Heart left ventricle (tissue), 16 donors: ENCODE results near the gene DEK. TPM values are rescaled to one million over a fixed set of nuclear protein-coding genes. Genes with fewer than 3 reads are reported as not detected.

ENCODE experiments used
- ATAC-seq, 4 donors: fragments of 200-7000 bp; cut with Tn5 transposase; one replicate each; pipeline ENCODE4 v1.9.1; 2020 to 2022; ENCODE audit warnings: moderate library complexity in 4 of 4, mild to moderate bottlenecking in 3 of 4, moderate number of reproducible peaks in 1 of 4
- DNase-seq, 5 donors: peaks; one replicate each; pipeline ENCODE4 v3.0.0-alpha.2; 2020
- H3K27ac ChIP-seq, 12 donors: fragments of 200-600 bp; sonication (generic) in 4 of 12; one replicate each; pipeline versions ENCODE4 v1.5.0 to v1.8.0; 2016 to 2022; ENCODE audit warnings: mild to moderate bottlenecking in 2 of 12
- H3K27me3 ChIP-seq, 9 donors: fragments of 200-600 bp; sonication (generic) in 2 of 9; one replicate each; pipeline versions ENCODE4 v1.5.1 to v1.8.0; 2016 to 2022; ENCODE audit warnings: mild to moderate bottlenecking in 3 of 9
- H3K36me3 ChIP-seq, 9 donors: fragments of 200-600 bp; sonication (generic) in 2 of 9; one replicate each; pipeline versions ENCODE4 v1.5.0 to v1.8.0; 2018 to 2022; ENCODE audit warnings: mild to moderate bottlenecking in 2 of 9
- H3K4me1 ChIP-seq, 12 donors: fragments of 200-600 bp; sonication (generic) in 4 of 12; one replicate each; pipeline versions ENCODE4 v1.5.0 to v1.8.0; 2016 to 2022; ENCODE audit warnings: mild to moderate bottlenecking in 3 of 12
- H3K4me3 ChIP-seq, 12 donors: fragments of 200-600 bp; sonication (generic) in 4 of 12; one replicate each; pipeline versions ENCODE4 v1.5.0 to v1.8.0; 2017 to 2022; ENCODE audit warnings: mild to moderate bottlenecking in 9 of 12, moderate library complexity in 4 of 12
- H3K9me3 ChIP-seq, 12 donors: fragments of 200-600 bp; sonication (generic) in 4 of 12; one replicate each; pipeline versions ENCODE4 v1.5.0 to v1.8.0; 2016 to 2022; ENCODE audit warnings: mild to moderate bottlenecking in 1 of 12
- POLR2A ChIP-seq, 2 donors: fragments of 450-650 bp; IDR thresholded peaks; one replicate each; pipeline ENCODE4 v1.6.1; 2017; ENCODE audit warnings: antibody characterized with exemption in 2 of 2, mild to moderate bottlenecking in 2 of 2, moderate library complexity in 2 of 2
- WGBS, 4 donors: extraction: QIAGEN DNeasy Blood & Tissue Kit in 2 of 4; methylation state at CpG; one replicate each; pipeline versions ENCODE4 v1.1.5 to v1.1.7; 2013 to 2018; 5-methylcytosine and 5-hydroxymethylcytosine counted together
- intact Hi-C, 10 donors: fragments of 100-400 bp; cut with DNase I; formaldehyde crosslinking; loops; one replicate each; pipeline versions ENCODE4 v1.11.1 to v1.14.2; 2022
- polyA plus RNA-seq, 2 donors: library from polyadenylated mRNA; stranded (reverse); fragments of 200-250 nt; gene quantifications; one replicate each; pipeline ENCODE4 v1.2.3, GENCODE V29; 2013
- total RNA-seq, 9 donors: library from RNA; depleted of rRNA in 2 of 9; stranded (reverse); fragments of >200 nt in 2 of 9; fragmentation: NEBNext Ultra II Directional in 3 of 9; extraction: Animal tissue kit (Norgen Biotek cat#: 25700) in 3 of 9; gene quantifications; one replicate each; pipeline versions ENCODE4 v1.1.0 to v1.2.4, GENCODE V29; 2016 to 2023
- TF ChIP-seq, protein P1 (sequence below), 12 donors: fragments of 200-600 bp; sonication (generic) in 4 of 12; IDR thresholded peaks; one replicate each; pipeline versions ENCODE4 v1.5.0 to v1.8.0; 2018 to 2022; ENCODE audit warnings: antibody characterized with exemption in 12 of 12, mild to moderate bottlenecking in 5 of 12
- donor health status: ischemic (EF 13 %, LVEDD 7.1; RV severe dilation, severe dysfunction).
- donor health status: healthy with polysubstance abuse.
- donor health status: DM: no; HTN: yes; CAD: no.
- donor health status: DM: no; HTN: no; CAD: no.
- donor health status: ischemic (EF 25% LVEDD 6.9; RV normal size, moderate dysfunction).
- donor health status: ischemic (EF 25% LVEDD 5.7; RV mildly dilated, moderate dysfunction).
- donor health status: healthy.
- donor health status: DM: yes; HTN: yes; CAD: no.
- donor health status: ischemic (EF 35%, LVEDD 5.7; RV mildly dilated, moderate dysfunction).
- donor health status: nonischemic (EF 11% LVEDD 7.7; RV severe dilation, severe dysfunction).
- donor health status: DM: yes; HTN: yes; CAD: no.
- donor health status: PGD.
- donor health status: ischemic (EF 29% LVEDD 5.4; RV normal size, mild dysfunction).
- donor health status: nonischemic (EF 23%, LVEDD 6.1; RV moderate dilation, normal function).

DEK gene
- total and polyA plus RNA-seq, 11 donors, result 20.9 to 83.0 (median 54.3) TPM

GRCh38 chr6:18260448-18261106, 3.8 kb downstream of the DEK start:
- peak overlapping the region in 2 of 12 donors; percentile 36 to 76 for H3K27ac ChIP-seq
- WGBS, 4 donors, result 58 to 64% (median 60%) methylated on average over 4 of the region's 4 CpGs
- DNase-seq (no peak), ATAC-seq (no peak)
- intact Hi-C loops, result loop anchor here in 3 of 10 donors (5.0 kb wide), 2 partner anchors 108 to 242 kb away; no protein-coding TSS in a partner anchor
- TF ChIP-seq, protein P1, sequence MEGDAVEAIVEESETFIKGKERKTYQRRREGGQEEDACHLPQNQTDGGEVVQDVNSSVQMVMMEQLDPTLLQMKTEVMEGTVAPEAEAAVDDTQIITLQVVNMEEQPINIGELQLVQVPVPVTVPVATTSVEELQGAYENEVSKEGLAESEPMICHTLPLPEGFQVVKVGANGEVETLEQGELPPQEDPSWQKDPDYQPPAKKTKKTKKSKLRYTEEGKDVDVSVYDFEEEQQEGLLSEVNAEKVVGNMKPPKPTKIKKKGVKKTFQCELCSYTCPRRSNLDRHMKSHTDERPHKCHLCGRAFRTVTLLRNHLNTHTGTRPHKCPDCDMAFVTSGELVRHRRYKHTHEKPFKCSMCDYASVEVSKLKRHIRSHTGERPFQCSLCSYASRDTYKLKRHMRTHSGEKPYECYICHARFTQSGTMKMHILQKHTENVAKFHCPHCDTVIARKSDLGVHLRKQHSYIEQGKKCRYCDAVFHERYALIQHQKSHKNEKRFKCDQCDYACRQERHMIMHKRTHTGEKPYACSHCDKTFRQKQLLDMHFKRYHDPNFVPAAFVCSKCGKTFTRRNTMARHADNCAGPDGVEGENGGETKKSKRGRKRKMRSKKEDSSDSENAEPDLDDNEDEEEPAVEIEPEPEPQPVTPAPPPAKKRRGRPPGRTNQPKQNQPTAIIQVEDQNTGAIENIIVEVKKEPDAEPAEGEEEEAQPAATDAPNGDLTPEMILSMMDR (IDR thresholded peaks at IDR 0.05), result no peak
- TF ChIP-seq POLR2A (IDR thresholded peaks at IDR 0.05), result no peak
- H3K9me3 ChIP-seq, result no peaks in the 10 kb centered on the region
- peaks cover 0 to 47% (median 32%) of the 10 kb centered on the region in 12 donors for H3K4me1 ChIP-seq
- H3K36me3 ChIP-seq, result peaks cover 0 to 41% (median 25%) of the 10 kb centered on the region in 9 donors
- peak overlapping the region in 1 of 12 donors; percentile 16 for H3K4me3 ChIP-seq
- H3K27me3 ChIP-seq, result no peaks in the 10 kb centered on the region

GRCh38 chr6:18259675-18260447, 4.5 kb downstream of the DEK start:
- Histone ChIP-seq H3K9me3 (no peaks in the 10 kb centered on the region), H3K4me3 (peak overlapping the region in 1 of 12 donors; percentile 16), H3K27me3 (no peaks in the 10 kb centered on the region), H3K4me1 (peaks cover 0 to 41% (median 31%) of the 10 kb centered on the region in 12 donors), H3K27ac (no peak overlapping the region), H3K36me3 (peaks cover 0 to 48% (median 32%) of the 10 kb centered on the region in 9 donors)
- intact Hi-C loops, result loop anchor here in 3 of 10 donors (5.0 kb wide), 2 partner anchors 108 to 242 kb away; no protein-coding TSS in a partner anchor
- WGBS, 4 donors, result 85 to 91% (median 90%) methylated on average over 4 of the region's 4 CpGs
- TF ChIP-seq, protein P1 (IDR thresholded peaks at IDR 0.05), result no peak
- TF ChIP-seq POLR2A (IDR thresholded peaks at IDR 0.05), result no peak
- ATAC-seq (no peak), DNase-seq (no peak)

DNA sequence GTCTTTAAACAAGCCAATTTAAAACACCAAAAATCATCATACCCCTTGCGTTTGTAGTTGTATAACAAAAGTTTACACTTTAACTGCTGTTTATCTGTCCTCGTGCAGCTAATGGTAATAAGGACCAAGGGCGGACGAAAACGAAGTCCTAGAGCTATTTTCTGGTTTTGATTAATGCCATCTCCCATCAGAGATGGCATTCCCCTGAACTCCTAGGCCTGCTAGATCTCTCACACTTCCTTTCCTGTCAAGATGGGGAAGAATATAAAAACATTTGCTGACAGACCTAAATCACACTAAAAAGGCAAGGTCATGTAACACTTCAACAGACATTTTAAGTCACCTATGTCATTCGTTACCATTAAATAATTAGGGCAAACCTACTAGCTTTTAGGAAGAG, 9.5 kb downstream of the DEK start:
- WGBS, 4 donors, result 73 to 83% (median 79%) methylated on average over 6 of the region's 6 CpGs
- Histone ChIP-seq H3K4me3 (no peak overlapping the region), H3K9me3 (no peaks in the 10 kb centered on the region), H3K36me3 (peaks cover 0 to 86% (median 80%) of the 10 kb centered on the region in 9 donors), H3K4me1 (peaks cover 0 to 9% (median under 1%) of the 10 kb centered on the region in 12 donors), H3K27ac (no peak overlapping the region), H3K27me3 (no peaks in the 10 kb centered on the region)
- TF ChIP-seq POLR2A (IDR thresholded peaks at IDR 0.05), result no peak
- TF ChIP-seq, protein P1 (IDR thresholded peaks at IDR 0.05), result no peak
- DNase-seq (no peak), ATAC-seq (no peak)
- intact Hi-C loops, result no loop called here

DNA sequence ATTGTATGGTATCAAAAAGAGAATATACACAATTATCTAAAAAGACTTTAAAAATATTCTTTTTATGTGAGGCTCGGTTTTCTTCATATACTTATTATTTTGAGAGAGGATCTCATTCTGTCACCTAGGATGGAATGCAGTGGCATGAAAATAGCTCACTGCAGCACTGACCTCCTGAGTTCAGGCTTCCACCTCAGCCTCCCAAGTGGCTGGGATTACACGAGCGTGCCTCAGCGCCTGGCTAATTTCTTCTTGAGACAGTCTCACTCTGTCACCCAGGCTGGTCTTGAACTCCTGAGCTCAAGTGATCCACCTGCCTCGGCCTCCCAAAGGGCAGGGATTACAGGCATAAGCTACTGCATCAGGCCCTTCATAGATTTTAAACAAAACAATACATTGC, 10.7 kb downstream of the DEK start:
- Histone ChIP-seq H3K36me3 (peaks cover 0 to 95% (median 90%) of the 10 kb centered on the region in 9 donors), H3K27me3 (no peaks in the 10 kb centered on the region), H3K27ac (peak overlapping the region in 1 of 12 donors; percentile 5), H3K4me3 (no peak overlapping the region), H3K9me3 (no peaks in the 10 kb centered on the region), H3K4me1 (peaks cover 0 to 5% (median 0%) of the 10 kb centered on the region in 12 donors)
- TF ChIP-seq, protein P1 (IDR thresholded peaks at IDR 0.05), result no peak
- no peak for TF ChIP-seq POLR2A (IDR thresholded peaks at IDR 0.05)
- intact Hi-C loops, result no loop called here
- no peak for DNase-seq
- peak in 3 of 4 donors; percentile 33 to 69 (median 50) for ATAC-seq
- WGBS, 4 donors, result 60 to 86% (median 67%) methylated on average over 5 of the region's 5 CpGs
